NB4 (cell line): ENCODE measurements around the gene CACNG6.

Source experiments
- CTCF ChIP-seq: IDR thresholded peaks from one replicate; pipeline ENCODE4 v1.5.1; 2012; ENCODE audit warnings: low read depth, low read length
- MAX ChIP-seq: IDR thresholded peaks from 2 replicates; pipeline ENCODE4 v1.6.1; 2011; ENCODE audit warnings: low read depth, low read length
- MYC ChIP-seq: IDR thresholded peaks from 2 replicates; pipeline ENCODE4 v1.6.1; 2011; ENCODE audit warnings: low read depth, low read length
- POLR2A ChIP-seq: IDR thresholded peaks from 2 replicates; pipeline ENCODE4 v1.6.1; 2011; ENCODE audit warnings: mild to moderate bottlenecking; ENCODE audit not compliant: insufficient read length; ENCODE audit errors: extremely low read depth

- TF ChIP-seq CTCF (no peak), MAX (no peak), POLR2A (no peak), MYC (no peak)
Measured at GRCh38 chr19:54023191-54023590, 31.8 kb downstream of the CACNG6 start.
